Stimulated activated CD8-positive, alpha-beta memory T cell treated with anti-CD3 and anti-CD28 coated beads, Interleukin-7, amount 100 ng/mL, for 24 hours (primary cell): Measurements from ENCODE around the gene CMIP.

Source experiments
- DNase-seq: peaks from one replicate; pipeline ENCODE4 v3.0.0-alpha.2; 2020; ENCODE audit warnings: low read depth

The CMIP gene

GRCh38 chr16:81480606-81481206, 36.1 kb downstream of the CMIP start:
- no peak for DNase-seq

- DNase-seq, result no peak
Observed at GRCh38 chr16:81481207-81481821, 36.7 kb downstream of the CMIP start.

GRCh38 chr16:81482329-81483063, 37.9 kb downstream of the CMIP start:
- no peak for DNase-seq

- no peak for DNase-seq
Observed at GRCh38 chr16:81483064-81483969, 38.7 kb downstream of the CMIP start.

GRCh38 chr16:81483970-81484595, 39.5 kb downstream of the CMIP start:
- no peak for DNase-seq

GRCh38 chr16:81484908-81485624, 40.5 kb downstream of the CMIP start:
- no peak for DNase-seq

- DNase-seq, result no peak
Observed at GRCh38 chr16:81485824-81486539, 41.4 kb downstream of the CMIP start.

GRCh38 chr16:81486540-81487061, 42.0 kb downstream of the CMIP start:
- no peak for DNase-seq

- no peak for DNase-seq
Observed at GRCh38 chr16:81487301-81487720, 42.7 kb downstream of the CMIP start.

- no peak for DNase-seq
Observed at GRCh38 chr16:81488687-81489411, 44.2 kb downstream of the CMIP start.

- DNase-seq, result no peak
Observed at GRCh38 chr16:81489547-81490267, 45.1 kb downstream of the CMIP start.

- no peak for DNase-seq
Observed at GRCh38 chr16:81491541-81492188, 47.1 kb downstream of the CMIP start.

GRCh38 chr16:81492311-81492761, 47.7 kb downstream of the CMIP start:
- no peak for DNase-seq

GRCh38 chr16:81492965-81493754, 48.6 kb downstream of the CMIP start:
- DNase-seq, result no peak

- DNase-seq, result no peak
Observed at GRCh38 chr16:81493755-81494433, 49.3 kb downstream of the CMIP start.

GRCh38 chr16:81494434-81494806, 49.8 kb downstream of the CMIP start:
- no peak for DNase-seq

- DNase-seq, result no peak
Observed at GRCh38 chr16:81494888-81495287, 50.3 kb downstream of the CMIP start.
